K562 (cell line): ENCODE data around the gene ANXA1.

ENCODE experiments used
- ATF1 ChIP-seq, 2 experiments: fragments of 450-650 bp in 1 of 2; IDR thresholded peaks; 2 replicates each; pipeline ENCODE4 v1.6.1; 2016; ENCODE audit warnings: missing compliant biosample characterization in 1 of 2, missing genetic modification characterization in 1 of 2
- HCFC1 ChIP-seq: IDR thresholded peaks from 2 replicates; pipeline ENCODE4 v1.6.1; 2012; ENCODE audit warnings: low read depth, low read length, improper control_type of control experiment
- PHF8 ChIP-seq: fragments of 200-600 bp; sonication (generic); IDR thresholded peaks from 2 replicates; pipeline ENCODE4 v1.6.1; 2012; ENCODE audit warnings: mixed run types, mild to moderate bottlenecking, inconsistent platforms, low read length, moderate library complexity, borderline replicate concordance
- POLR2AphosphoS5 ChIP-seq: IDR thresholded peaks from 2 replicates; pipeline ENCODE4 v1.6.1; 2011; ENCODE audit warnings: mild to moderate bottlenecking, low read depth, low read length, moderate library complexity; ENCODE audit not compliant: control insufficient read depth, insufficient read depth
- RBFOX2 ChIP-seq: fragments of 200-400 bp; formaldehyde crosslinking; IDR thresholded peaks from 2 replicates; pipeline ENCODE4 v1.6.1; 2017; ENCODE audit warnings: low read depth, mild to moderate bottlenecking, low read length, moderate library complexity
- TF ChIP-seq, protein P1 (sequence below), 3 experiments: IDR thresholded peaks in 2 of 3; conservative IDR thresholded peaks in 1 of 3; 2 replicates each; pipeline ENCODE4 v1.5.1; 2011 to 2012; ENCODE audit warnings: low read length in 3 of 3, mild to moderate bottlenecking in 3 of 3, control low read depth in 2 of 3, improper control_type of control experiment in 1 of 3, inconsistent platforms in 1 of 3, low read depth in 1 of 3, mixed read lengths in 1 of 3, moderate library complexity in 1 of 3; ENCODE audit not compliant: insufficient read depth in 2 of 3

DNA sequence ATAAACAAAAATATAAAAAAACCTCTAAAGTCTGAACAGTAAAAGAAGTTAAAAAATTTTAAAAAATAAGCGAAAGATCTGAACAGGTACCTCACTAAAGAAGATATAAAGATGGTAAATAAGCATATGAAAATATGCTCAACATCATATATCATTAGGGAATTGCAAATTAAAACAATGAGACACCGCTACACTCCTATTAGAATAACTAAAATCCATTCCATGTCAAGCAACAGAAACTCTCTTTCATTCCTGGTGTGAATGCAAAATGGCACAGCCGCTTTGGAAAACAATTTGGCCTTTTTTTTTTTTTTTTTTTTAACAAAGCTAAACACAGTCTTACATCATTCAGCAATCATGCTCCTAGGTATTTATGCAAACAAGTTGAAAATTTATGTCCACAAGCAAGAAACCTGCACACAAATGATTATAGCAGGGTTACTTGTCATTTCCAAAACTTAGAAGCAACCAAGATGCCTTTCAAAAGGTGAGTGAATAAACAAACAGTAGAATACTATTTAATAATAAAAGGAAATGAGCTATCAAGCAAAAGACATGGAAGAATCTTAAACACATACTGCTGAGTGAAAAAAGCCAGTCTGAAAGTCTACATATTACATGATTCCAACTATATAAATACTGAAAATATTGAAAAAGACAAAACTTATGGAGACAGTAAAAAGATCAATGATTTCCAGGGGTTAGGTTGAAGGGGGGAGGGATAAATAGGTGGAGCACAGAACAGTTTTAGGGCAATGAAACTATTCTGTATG lies 22.1 kb downstream of the ANXA1 start:
- TF ChIP-seq HCFC1 (no peak), ATF1 (CRISPR knock-in tag; IDR thresholded peaks at IDR 0.05) (no peak), ATF1 (tag; IDR thresholded peaks at IDR 0.05) (no peak), PHF8 (no peak), POLR2AphosphoS5 (no peak), RBFOX2 (no peak)
- TF ChIP-seq, protein P1, sequence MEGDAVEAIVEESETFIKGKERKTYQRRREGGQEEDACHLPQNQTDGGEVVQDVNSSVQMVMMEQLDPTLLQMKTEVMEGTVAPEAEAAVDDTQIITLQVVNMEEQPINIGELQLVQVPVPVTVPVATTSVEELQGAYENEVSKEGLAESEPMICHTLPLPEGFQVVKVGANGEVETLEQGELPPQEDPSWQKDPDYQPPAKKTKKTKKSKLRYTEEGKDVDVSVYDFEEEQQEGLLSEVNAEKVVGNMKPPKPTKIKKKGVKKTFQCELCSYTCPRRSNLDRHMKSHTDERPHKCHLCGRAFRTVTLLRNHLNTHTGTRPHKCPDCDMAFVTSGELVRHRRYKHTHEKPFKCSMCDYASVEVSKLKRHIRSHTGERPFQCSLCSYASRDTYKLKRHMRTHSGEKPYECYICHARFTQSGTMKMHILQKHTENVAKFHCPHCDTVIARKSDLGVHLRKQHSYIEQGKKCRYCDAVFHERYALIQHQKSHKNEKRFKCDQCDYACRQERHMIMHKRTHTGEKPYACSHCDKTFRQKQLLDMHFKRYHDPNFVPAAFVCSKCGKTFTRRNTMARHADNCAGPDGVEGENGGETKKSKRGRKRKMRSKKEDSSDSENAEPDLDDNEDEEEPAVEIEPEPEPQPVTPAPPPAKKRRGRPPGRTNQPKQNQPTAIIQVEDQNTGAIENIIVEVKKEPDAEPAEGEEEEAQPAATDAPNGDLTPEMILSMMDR (IDR thresholded peaks at IDR 0.05 in 2 of 3, conservative IDR thresholded peaks at IDR 0.05 in 1 of 3; ENCODE audit: insufficient read depth in 2 of 3, low read depth in 1 of 3, low read length in 3 of 3) = no peak
